Adrenal gland (tissue), 5 donors: Measurements from ENCODE around the gene LMTK2.

Experiments used
- POLR2A ChIP-seq, 2 donors: fragments of 450-650 bp; IDR thresholded peaks; one replicate each; pipeline ENCODE4 v1.6.1; 2017; ENCODE audit warnings: antibody characterized with exemption in 2 of 2, mild to moderate bottlenecking in 2 of 2, moderate library complexity in 1 of 2
- TF ChIP-seq, protein P1 (sequence below), 6 experiments: fragments of 450-650 bp in 4 of 6; fragments of 200-600 bp in 2 of 6; sonication (generic) in 1 of 6; IDR thresholded peaks; 1 replicate in 5 of 6; 2 replicates in 1 of 6; pipeline versions ENCODE4 v1.5.1 to v1.8.0; 2016 to 2021; ENCODE audit warnings: antibody characterized with exemption in 6 of 6, mild to moderate bottlenecking in 2 of 6, moderate library complexity in 1 of 6
- donor health status: DM: no; HTN: no; CAD: no.

DNA sequence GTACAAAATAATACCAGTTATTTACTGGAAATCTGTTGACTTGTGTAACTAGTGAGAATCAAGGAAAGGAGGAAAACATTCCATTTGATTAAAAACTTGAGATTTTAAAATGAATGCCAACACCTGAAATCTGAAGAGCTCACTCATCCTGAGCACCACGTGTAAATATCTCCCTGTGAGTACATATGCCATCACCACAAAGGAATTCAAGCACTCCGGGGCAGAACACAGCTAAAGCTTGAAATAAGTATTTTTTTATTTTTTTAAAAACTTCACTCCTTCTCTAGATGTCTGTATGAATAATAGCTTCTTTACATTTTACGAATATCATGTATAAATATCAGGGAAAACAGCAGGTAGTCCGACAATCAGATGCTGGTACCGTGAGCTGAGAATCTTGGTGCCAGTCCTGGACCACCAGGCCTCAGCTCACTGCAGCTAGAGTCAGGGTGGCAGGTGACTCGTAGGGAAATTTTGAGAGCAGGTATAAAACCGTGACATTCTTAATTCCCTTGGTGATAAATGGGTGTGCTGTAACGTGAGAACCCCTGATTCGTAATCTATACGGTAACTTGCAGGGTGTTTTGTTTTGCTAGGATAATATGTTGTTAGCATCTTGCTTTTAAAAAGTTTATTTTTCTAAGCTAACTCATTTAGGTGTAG lies 12.7 kb downstream of the LMTK2 start:
- TF ChIP-seq, protein P1, sequence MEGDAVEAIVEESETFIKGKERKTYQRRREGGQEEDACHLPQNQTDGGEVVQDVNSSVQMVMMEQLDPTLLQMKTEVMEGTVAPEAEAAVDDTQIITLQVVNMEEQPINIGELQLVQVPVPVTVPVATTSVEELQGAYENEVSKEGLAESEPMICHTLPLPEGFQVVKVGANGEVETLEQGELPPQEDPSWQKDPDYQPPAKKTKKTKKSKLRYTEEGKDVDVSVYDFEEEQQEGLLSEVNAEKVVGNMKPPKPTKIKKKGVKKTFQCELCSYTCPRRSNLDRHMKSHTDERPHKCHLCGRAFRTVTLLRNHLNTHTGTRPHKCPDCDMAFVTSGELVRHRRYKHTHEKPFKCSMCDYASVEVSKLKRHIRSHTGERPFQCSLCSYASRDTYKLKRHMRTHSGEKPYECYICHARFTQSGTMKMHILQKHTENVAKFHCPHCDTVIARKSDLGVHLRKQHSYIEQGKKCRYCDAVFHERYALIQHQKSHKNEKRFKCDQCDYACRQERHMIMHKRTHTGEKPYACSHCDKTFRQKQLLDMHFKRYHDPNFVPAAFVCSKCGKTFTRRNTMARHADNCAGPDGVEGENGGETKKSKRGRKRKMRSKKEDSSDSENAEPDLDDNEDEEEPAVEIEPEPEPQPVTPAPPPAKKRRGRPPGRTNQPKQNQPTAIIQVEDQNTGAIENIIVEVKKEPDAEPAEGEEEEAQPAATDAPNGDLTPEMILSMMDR (IDR thresholded peaks at IDR 0.05): no peak
- TF ChIP-seq POLR2A (IDR thresholded peaks at IDR 0.05): no peak
